ENCODE results near the gene LRRC19.

LRRC19 gene

GRCh38 chr9:26946753-26947727, 58.4 kb downstream of the LRRC19 start, which contains the start of gene PLAA:
Gene PLAA (minus strand): TSS chr9:26947242. CDS start chr9:26947045, 197 bp downstream.
- peak within 1 kb of the TSS; percentile 94 for H3K4me3 ChIP-seq (ENCODE audit: low read length)
- no peak for TF ChIP-seq ZNF274 (IDR thresholded peaks at IDR 0.05; ENCODE audit: low read depth, low read length)

DNA sequence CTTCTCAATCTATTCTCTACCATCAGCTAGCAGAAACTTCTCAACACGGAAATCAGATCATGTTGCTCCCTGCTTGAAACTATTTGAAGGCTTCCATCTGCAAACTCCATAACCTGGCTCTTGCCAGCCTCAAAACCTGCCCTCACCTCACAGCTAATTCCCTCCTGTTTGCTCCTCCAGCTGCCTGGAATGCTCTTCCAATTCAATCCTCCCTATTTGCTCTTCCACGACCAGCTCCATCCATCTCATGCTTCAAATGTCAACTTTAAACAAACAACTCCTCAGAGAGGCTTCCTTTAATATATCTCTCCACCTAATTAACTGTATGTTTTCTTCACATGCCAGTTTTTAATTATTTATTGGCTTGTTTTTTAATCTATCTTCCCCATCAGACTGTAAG, 59.9 kb downstream of the LRRC19 start:
- no peak for TF ChIP-seq ZNF274 (IDR thresholded peaks at IDR 0.05; ENCODE audit: low read depth, low read length)
- H3K4me3 ChIP-seq (ENCODE audit: low read length): peak overlapping the region; percentile 94
